ENCODE results near the gene INHBB.

Gene INHBB

GRCh38 chr2:120358734-120359465 is 13.0 kb downstream of the INHBB start:
- no peak overlapping the region for H3K4me3 ChIP-seq (ENCODE audit: low read depth, low read length)
- no peak for TF ChIP-seq CTCF (IDR thresholded peaks at IDR 0.05; ENCODE audit: low read depth, low read length)

GRCh38 chr2:120360307-120360855 is 14.4 kb downstream of the INHBB start:
- no peak overlapping the region for H3K4me3 ChIP-seq (ENCODE audit: low read depth, low read length)
- TF ChIP-seq CTCF (IDR thresholded peaks at IDR 0.05; ENCODE audit: low read depth, low read length), result no peak

- no peak overlapping the region for H3K4me3 ChIP-seq (ENCODE audit: low read depth, low read length)
- no peak for TF ChIP-seq CTCF (IDR thresholded peaks at IDR 0.05; ENCODE audit: low read depth, low read length)
Observed at GRCh38 chr2:120362926-120363325, 17.0 kb downstream of the INHBB start.

GRCh38 chr2:120365236-120365793 is 19.4 kb downstream of the INHBB start:
- TF ChIP-seq CTCF (IDR thresholded peaks at IDR 0.05; ENCODE audit: low read depth, low read length), result no peak
- no peak overlapping the region for H3K4me3 ChIP-seq (ENCODE audit: low read depth, low read length)

- no peak for TF ChIP-seq CTCF (IDR thresholded peaks at IDR 0.05; ENCODE audit: low read depth, low read length)
- no peak overlapping the region for H3K4me3 ChIP-seq (ENCODE audit: low read depth, low read length)
Observed at GRCh38 chr2:120366698-120367097, 20.8 kb downstream of the INHBB start.

GRCh38 chr2:120367221-120367620 is 21.3 kb downstream of the INHBB start:
- no peak overlapping the region for H3K4me3 ChIP-seq (ENCODE audit: low read depth, low read length)
- TF ChIP-seq CTCF (IDR thresholded peaks at IDR 0.05; ENCODE audit: low read depth, low read length), result no peak

- TF ChIP-seq CTCF (IDR thresholded peaks at IDR 0.05; ENCODE audit: low read depth, low read length), result no peak
- H3K4me3 ChIP-seq (ENCODE audit: low read depth, low read length), result no peak overlapping the region
Observed at GRCh38 chr2:120367649-120368048, 21.7 kb downstream of the INHBB start.
